OCI-LY1 (cell line): Measurements from ENCODE around the gene MOB3A.

Source experiments
- EZH2 ChIP-seq: fragments of 200-600 bp; sonication (generic), shearing (Covaris generic); IDR thresholded peaks from 2 replicates; pipeline ENCODE4 v1.8.0; 2017; ENCODE audit warnings: borderline replicate concordance, mixed run types, mild to moderate bottlenecking, antibody characterized with exemption, low read length, moderate library complexity, mixed read lengths
- TF ChIP-seq, protein P1 (sequence below): fragments of 200-600 bp; sonication (generic), shearing (Covaris generic); IDR thresholded peaks from 2 replicates; pipeline ENCODE4 v1.5.1; 2017; ENCODE audit warnings: mild to moderate bottlenecking, antibody characterized with exemption, low read length, moderate library complexity, mixed read lengths

DNA sequence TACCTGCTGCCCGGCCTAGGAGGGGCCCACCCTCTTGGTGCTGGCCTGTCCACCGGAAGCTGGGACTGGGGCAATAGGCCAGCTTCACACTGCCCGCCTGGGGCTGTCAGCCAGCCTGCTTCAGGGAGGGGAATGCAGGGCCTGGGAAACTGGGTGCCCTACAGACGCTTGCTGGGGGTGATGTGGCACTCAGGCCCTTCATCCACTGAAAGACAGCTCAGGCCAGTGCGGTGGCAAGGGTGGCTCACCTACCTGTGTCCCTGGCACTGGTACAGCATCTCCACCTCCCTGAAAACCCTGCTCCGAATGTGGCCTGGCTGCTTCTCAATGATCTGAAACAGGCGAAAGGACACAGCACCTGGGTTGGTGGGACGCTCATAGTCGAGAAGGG is 52.9 kb downstream of the MOB3A start:
- TF ChIP-seq, protein P1, sequence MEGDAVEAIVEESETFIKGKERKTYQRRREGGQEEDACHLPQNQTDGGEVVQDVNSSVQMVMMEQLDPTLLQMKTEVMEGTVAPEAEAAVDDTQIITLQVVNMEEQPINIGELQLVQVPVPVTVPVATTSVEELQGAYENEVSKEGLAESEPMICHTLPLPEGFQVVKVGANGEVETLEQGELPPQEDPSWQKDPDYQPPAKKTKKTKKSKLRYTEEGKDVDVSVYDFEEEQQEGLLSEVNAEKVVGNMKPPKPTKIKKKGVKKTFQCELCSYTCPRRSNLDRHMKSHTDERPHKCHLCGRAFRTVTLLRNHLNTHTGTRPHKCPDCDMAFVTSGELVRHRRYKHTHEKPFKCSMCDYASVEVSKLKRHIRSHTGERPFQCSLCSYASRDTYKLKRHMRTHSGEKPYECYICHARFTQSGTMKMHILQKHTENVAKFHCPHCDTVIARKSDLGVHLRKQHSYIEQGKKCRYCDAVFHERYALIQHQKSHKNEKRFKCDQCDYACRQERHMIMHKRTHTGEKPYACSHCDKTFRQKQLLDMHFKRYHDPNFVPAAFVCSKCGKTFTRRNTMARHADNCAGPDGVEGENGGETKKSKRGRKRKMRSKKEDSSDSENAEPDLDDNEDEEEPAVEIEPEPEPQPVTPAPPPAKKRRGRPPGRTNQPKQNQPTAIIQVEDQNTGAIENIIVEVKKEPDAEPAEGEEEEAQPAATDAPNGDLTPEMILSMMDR, result no peak
- no peak for TF ChIP-seq EZH2
